ENCODE measurements around the gene TOPAZ1. TPM values are rescaled to one million over a fixed set of nuclear protein-coding genes. Genes with fewer than 3 reads are reported as not detected.

The TOPAZ1 gene
- total and polyA plus RNA-seq, 9 of the 15 experiments (the other 6 are each of a cell fraction or from before 2014, with no cell fraction given): 0.01 TPM; not detected in 8

DNA sequence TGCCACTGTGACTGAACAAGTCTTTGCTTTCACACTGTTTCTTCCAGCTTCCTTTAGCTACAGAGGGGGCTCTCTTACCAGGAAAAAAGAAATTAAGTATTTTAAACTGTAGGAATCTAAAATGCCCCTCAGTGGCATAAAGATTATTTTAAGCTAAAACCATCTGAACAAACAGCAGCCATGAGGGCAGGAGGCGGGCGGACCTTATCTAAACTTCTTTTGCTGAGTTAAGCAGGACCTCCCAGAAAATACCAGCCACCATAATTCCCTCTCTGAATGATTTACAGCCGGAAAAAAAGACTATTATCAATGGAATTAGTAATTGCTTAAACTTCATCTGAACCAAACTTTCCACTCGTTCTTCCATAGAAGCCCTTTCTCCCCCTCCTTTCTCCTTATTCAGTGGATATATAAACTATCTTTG lies 5.2 kb upstream of the TOPAZ1 start (continued):
- TF ChIP-seq, protein P1, sequence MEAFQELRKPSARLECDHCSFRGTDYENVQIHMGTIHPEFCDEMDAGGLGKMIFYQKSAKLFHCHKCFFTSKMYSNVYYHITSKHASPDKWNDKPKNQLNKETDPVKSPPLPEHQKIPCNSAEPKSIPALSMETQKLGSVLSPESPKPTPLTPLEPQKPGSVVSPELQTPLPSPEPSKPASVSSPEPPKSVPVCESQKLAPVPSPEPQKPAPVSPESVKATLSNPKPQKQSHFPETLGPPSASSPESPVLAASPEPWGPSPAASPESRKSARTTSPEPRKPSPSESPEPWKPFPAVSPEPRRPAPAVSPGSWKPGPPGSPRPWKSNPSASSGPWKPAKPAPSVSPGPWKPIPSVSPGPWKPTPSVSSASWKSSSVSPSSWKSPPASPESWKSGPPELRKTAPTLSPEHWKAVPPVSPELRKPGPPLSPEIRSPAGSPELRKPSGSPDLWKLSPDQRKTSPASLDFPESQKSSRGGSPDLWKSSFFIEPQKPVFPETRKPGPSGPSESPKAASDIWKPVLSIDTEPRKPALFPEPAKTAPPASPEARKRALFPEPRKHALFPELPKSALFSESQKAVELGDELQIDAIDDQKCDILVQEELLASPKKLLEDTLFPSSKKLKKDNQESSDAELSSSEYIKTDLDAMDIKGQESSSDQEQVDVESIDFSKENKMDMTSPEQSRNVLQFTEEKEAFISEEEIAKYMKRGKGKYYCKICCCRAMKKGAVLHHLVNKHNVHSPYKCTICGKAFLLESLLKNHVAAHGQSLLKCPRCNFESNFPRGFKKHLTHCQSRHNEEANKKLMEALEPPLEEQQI (IDR thresholded peaks at IDR 0.05): peak; percentile 23; the same call in 1 of the 2 replicates
- no peak for TF ChIP-seq CC2D1A (IDR thresholded peaks at IDR 0.05)
- TF ChIP-seq, protein P2, sequence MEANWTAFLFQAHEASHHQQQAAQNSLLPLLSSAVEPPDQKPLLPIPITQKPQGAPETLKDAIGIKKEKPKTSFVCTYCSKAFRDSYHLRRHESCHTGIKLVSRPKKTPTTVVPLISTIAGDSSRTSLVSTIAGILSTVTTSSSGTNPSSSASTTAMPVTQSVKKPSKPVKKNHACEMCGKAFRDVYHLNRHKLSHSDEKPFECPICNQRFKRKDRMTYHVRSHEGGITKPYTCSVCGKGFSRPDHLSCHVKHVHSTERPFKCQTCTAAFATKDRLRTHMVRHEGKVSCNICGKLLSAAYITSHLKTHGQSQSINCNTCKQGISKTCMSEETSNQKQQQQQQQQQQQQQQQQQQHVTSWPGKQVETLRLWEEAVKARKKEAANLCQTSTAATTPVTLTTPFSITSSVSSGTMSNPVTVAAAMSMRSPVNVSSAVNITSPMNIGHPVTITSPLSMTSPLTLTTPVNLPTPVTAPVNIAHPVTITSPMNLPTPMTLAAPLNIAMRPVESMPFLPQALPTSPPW (CRISPR knock-in tag; IDR thresholded peaks at IDR 0.05): peak; percentile 74; the same call in 1 of the 2 replicates
- TF ChIP-seq SAP30 (IDR thresholded peaks at IDR 0.05; ENCODE audit: borderline replicate concordance, insufficient read depth, low read depth, low read length, poor library complexity, severe bottlenecking): no peak
- TF ChIP-seq ZNF79 (CRISPR knock-in tag; IDR thresholded peaks at IDR 0.05; ENCODE audit: low read depth): no peak
- TF ChIP-seq E2F3 (CRISPR knock-in tag; IDR thresholded peaks at IDR 0.05): no peak
- TF ChIP-seq SIN3A (IDR thresholded peaks at IDR 0.05; ENCODE audit: borderline replicate concordance in 2 of 2, control insufficient read depth in 1 of 2, low read depth in 2 of 2, low read length in 2 of 2): no peak
- TF ChIP-seq, protein P3, sequence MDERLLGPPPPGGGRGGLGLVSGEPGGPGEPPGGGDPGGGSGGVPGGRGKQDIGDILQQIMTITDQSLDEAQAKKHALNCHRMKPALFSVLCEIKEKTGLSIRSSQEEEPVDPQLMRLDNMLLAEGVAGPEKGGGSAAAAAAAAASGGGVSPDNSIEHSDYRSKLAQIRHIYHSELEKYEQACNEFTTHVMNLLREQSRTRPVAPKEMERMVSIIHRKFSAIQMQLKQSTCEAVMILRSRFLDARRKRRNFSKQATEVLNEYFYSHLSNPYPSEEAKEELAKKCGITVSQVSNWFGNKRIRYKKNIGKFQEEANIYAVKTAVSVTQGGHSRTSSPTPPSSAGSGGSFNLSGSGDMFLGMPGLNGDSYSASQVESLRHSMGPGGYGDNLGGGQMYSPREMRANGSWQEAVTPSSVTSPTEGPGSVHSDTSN (CRISPR knock-in tag; IDR thresholded peaks at IDR 0.05; ENCODE audit: low read depth): no peak
- TF ChIP-seq, protein P3 (tag; conservative IDR thresholded peaks at IDR 0.05; ENCODE audit: low read depth): peak; percentile 97
- no peak for TF ChIP-seq MXI1 (IDR thresholded peaks at IDR 0.05; ENCODE audit: low read depth, low read length)
- no peak for TF ChIP-seq TCF7L2 (IDR thresholded peaks at IDR 0.05; ENCODE audit: low read depth, low read length)
- peak; percentile 35 for TF ChIP-seq CHD1 (IDR thresholded peaks at IDR 0.05; ENCODE audit: low read length)
- TF ChIP-seq, protein P4, sequence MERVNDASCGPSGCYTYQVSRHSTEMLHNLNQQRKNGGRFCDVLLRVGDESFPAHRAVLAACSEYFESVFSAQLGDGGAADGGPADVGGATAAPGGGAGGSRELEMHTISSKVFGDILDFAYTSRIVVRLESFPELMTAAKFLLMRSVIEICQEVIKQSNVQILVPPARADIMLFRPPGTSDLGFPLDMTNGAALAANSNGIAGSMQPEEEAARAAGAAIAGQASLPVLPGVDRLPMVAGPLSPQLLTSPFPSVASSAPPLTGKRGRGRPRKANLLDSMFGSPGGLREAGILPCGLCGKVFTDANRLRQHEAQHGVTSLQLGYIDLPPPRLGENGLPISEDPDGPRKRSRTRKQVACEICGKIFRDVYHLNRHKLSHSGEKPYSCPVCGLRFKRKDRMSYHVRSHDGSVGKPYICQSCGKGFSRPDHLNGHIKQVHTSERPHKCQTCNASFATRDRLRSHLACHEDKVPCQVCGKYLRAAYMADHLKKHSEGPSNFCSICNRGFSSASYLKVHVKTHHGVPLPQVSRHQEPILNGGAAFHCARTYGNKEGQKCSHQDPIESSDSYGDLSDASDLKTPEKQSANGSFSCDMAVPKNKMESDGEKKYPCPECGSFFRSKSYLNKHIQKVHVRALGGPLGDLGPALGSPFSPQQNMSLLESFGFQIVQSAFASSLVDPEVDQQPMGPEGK (CRISPR knock-in tag; IDR thresholded peaks at IDR 0.05; ENCODE audit: borderline replicate concordance): no peak
- TF ChIP-seq ARID2 (IDR thresholded peaks at IDR 0.05): no peak
- no peak for TF ChIP-seq DIDO1 (tag; IDR thresholded peaks at IDR 0.05; ENCODE audit: low read depth)
- no peak for TF ChIP-seq COPS2 (conservative IDR thresholded peaks at IDR 0.05)
- TF ChIP-seq ZNF408 (CRISPR knock-in tag; IDR thresholded peaks at IDR 0.05; ENCODE audit: low read depth): no peak
- TF ChIP-seq ATF1 (CRISPR knock-in tag; IDR thresholded peaks at IDR 0.05): no peak
- TF ChIP-seq ATF1 (tag; IDR thresholded peaks at IDR 0.05): no peak
- no peak for TF ChIP-seq FIP1L1 (IDR thresholded peaks at IDR 0.05; ENCODE audit: low read depth, low read length, poor library complexity, severe bottlenecking)
- 0 out of 2 replicates have a peak, but pooled peaks have one; percentile 53 for TF ChIP-seq GTF2A2 (tag; IDR thresholded peaks at IDR 0.05)

Data from K562 (cell line).